ENCODE measurements around the gene AHCTF1.
"Not testable (repeated sequence)": the region's sequence is repeated elsewhere in the genome, so short reads cannot be mapped to it uniquely, and the experiment has no call there.

AHCTF1 gene

GRCh38 chr1:246923482-246923881, 8.3 kb downstream of the AHCTF1 start:
- no peak for DNase-seq (ENCODE audit: low read depth in 2 of 2)

DNA sequence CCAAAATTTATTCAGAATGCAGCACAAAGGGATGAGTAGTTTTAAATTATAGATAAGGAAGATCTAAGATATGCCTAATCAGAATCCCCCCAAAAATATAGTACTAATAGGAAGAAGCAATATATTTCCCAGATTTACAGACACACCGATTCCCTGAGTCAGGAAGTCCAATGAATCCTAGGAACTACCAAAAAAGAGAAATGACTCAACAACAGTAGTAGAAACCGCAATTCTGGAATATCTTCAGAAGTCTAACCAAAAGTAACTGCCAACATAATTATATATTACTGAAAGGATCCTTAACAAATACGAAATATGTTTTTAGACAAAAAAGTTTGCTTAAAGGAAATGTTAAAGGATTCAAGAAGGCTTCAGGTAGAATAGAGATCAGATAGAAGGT, 10.3 kb downstream of the AHCTF1 start:
- no peak for DNase-seq (ENCODE audit: low read depth in 2 of 2)

GRCh38 chr1:246919902-246920301, 11.8 kb downstream of the AHCTF1 start:
- DNase-seq (ENCODE audit: low read depth in 2 of 2), result no peak

DNA sequence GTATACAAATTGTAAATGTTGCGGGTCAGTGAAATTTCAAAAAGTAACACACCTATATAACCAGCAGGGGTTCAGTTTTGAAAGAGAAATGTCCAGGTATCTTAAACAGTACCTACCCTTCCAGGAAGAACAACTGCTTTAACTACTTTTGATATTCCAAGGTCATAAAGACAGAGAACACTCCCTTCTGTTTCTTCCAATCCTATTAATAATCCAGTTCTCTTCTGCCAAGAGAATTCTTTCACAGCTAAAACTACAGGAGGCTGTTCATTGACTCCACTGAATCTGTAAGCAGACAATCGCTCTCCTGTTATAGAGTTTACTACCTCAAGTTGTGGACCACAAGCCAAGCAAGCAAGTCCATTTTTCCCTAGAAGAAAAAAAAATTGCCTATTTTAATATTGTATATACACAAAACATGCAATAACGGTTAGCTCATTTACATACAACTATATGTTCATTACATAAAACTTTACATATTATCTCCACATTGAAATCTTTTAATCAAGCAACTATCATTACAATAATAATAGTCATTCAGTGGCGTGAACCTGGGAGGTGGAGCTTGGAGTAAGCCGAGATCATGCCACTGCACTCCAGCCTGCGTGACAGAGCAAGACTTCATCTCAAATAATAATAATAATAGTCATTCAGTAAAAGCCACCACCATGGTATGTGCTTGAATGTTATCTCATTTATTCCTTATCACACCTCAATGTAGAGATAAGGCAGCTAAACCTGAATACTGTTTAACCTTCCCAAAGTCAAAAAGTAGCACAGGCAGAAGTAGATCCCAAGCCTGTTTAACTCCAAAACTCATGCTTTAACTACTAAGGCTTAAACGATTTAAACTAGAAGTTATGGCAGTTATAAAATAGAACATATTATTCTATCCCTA, 15.5 kb downstream of the AHCTF1 start:
- not testable (repeated sequence) for DNase-seq (ENCODE audit: low read depth in 2 of 2)

DNA sequence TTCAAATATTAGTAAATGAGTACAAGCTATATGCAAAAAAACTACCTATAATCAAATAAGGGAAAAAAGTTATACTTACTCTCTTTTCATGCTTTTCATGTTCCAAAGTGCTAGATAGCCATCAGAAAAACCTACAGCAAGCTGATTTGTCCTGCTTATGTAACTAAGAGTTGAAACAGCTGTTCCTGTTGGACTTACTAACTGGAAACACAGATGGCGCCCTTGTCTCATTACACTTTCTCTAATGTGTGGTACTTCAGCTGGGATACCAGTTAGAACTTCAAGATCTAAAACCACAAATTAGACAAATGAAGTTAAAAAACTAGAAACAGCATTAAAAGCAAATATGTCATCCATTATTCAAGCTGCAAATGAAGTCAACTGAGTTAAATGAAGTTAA, 24.3 kb downstream of the AHCTF1 start:
- no peak for DNase-seq (ENCODE audit: low read depth in 2 of 2)

GRCh38 chr1:246906833-246907232, 24.9 kb downstream of the AHCTF1 start:
- no peak for DNase-seq (ENCODE audit: low read depth in 2 of 2)

GRCh38 chr1:246901874-246902273, 29.9 kb downstream of the AHCTF1 start:
- DNase-seq (ENCODE audit: low read depth in 2 of 2), result no peak

DNA sequence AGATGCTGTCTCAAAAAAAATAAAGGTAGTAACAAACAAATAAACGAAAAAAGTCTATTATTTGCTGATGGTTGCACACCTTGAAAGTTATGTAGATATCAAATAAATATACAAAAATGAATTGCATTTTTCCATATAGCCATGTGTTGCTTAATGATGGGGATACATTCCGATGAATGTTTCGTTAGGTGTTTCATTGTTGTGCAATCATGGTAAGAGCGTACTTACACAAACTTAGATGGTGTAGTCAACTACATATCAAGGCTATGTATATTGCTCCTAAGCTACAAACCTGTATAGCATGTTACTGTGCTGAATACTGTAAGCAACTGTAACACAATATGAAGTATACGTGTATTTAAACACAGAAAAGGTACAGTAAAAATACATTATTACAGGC, 34.4 kb downstream of the AHCTF1 start:
- no peak for DNase-seq (ENCODE audit: low read depth in 2 of 2)

DNA sequence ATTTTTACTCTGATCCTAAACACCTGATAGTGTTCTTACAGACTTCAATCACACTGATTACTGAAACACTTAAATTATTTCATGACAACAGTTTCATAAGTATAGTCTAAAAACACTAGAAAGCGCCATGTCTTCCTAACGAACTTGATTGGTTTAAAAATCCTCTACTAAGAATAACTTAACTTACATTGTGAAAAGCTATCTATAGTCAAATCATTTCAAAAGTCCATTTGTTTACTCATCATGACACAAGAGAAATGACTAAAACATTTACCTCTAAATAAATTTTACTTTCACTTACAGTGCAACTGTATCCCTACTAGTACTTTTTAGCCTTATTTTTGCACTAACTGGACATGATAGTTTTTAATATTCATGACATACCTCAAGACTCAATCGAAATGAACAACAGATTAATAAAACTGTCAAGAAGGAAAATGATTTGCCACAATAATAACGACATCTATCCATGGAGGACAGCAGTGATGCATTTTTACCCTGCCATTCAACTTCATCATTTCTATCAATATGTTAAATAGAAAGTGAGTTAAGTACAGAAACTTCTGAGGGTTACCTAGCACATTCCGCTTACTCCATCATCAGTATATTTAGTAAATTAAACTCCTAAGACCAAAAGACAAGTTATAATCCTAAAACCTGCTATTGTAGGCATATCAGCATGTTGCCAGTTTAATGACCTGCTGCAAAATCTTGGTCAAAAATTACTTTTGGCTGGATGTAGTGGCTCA, 38.4 kb downstream of the AHCTF1 start:
- DNase-seq (ENCODE audit: low read depth in 2 of 2), result no peak

DNA sequence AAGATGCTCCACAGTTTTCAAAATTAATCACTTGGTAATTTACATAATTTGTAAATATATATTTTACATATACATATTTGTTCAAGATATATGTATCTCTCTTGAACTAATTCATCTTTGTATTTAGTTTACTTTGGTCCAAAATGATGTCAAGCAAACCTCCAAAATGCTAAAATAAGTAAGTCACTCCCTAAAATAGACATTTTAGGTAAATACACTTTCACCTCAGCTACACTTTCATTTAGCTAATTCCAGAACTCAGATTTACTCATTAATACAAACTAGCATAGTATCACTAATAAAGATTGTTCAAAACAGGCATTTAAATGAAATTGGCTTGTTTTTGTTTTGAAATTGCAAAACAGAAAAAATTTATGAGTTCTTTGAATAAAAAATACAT, 40.6 kb downstream of the AHCTF1 start:
- no peak for DNase-seq (ENCODE audit: low read depth in 2 of 2)

GRCh38 chr1:246888522-246888921, 43.2 kb downstream of the AHCTF1 start:
- DNase-seq (ENCODE audit: low read depth in 2 of 2), result no peak

DNA sequence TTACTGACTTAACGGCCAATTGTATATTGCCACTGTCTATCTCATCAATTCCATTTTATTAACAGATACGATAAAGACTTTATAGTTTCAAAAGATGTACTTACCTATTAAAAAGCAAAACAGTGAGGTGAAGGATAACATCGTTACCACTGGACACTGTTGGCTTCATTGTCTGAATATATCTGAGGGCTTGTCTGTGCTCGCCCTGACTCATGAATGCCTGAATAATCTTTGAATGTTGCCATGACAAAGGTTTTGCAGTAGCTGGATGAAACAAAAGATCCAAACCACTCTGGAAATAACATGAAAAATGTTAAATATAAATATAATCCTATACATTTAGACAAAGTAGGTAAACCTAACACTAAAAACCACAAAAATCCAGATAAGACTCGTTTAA, 46.4 kb downstream of the AHCTF1 start:
- not testable (repeated sequence) for DNase-seq (ENCODE audit: low read depth in 2 of 2)

GRCh38 chr1:246878551-246878950, 53.2 kb downstream of the AHCTF1 start:
- no peak for DNase-seq (ENCODE audit: low read depth in 2 of 2)

- DNase-seq (ENCODE audit: low read depth in 2 of 2), result no peak
Observed at GRCh38 chr1:246876431-246876830, 55.3 kb downstream of the AHCTF1 start.

DNA sequence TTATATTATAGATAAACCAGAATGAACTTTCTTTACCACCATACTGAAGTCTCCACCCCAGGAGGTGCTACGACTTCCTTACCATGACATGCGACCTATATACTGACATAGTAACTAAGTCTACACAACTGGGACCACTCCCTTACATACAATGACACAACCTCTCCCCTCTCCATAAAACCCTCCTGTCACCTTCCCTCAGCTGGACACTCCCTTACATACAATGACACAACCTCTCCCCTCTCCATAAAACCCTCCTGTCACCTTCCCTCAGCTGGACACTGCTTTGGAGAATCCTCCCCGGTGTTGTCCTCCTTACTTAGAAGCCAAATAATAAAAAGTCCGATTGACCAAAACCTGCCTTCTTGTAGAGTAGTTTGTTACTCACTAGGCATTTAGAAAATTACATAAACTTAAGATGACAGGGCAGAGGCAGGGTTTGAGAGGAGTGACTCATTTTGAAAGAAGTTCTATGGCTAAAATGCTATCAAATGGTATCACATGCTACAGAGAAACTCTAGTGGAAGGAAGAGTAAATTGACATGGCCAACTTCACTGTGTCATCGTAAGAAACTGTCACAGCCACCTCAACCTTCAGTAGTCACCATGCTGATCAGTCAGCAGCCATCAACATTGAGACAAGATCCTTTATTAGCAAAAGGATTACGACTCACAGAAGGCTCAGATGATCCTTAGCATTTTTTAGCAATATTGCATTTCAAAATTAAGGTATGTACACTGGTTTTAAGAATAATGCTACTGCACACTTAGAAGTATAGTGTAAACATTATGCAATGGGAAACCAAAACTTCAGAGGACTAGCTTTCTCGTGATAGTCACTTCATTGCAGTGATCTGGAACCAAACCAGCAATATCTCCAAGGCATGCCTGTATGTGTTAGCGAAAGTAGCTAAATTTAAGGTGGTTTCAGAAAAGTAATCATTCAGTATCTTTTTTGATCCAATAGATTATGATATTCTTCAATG, 56.4 kb downstream of the AHCTF1 start:
- peak in 1 of 2 donors; percentile 18 for DNase-seq (ENCODE audit: low read depth in 2 of 2)

GRCh38 chr1:246865921-246866320, 65.8 kb downstream of the AHCTF1 start:
- DNase-seq (ENCODE audit: low read depth in 2 of 2), result no peak

GRCh38 chr1:246863791-246864190, 68.0 kb downstream of the AHCTF1 start:
- not testable (repeated sequence) for DNase-seq (ENCODE audit: low read depth in 2 of 2)

GRCh38 chr1:246860401-246860800, 71.3 kb downstream of the AHCTF1 start:
- no peak for DNase-seq (ENCODE audit: low read depth in 2 of 2)

DNA sequence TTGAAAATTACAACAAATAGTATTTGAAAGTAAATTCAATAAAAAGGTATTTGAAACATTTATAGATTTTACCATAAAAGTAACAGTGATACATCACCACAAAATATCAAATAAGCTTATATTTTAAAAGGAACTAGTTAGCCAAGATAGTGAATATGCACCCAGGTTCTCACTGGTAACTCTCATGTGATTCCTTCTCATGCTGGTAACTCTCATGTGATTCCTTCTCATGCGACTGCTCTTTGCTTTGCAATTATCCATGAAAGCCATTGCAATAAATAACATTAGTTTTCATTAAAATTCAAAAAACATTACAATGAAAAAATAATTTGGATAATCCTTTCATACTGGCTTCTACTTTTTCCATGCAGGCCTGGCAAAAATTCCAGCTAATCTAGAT, 75.4 kb downstream of the AHCTF1 start:
- DNase-seq (ENCODE audit: low read depth in 2 of 2), result no peak

- not testable (repeated sequence) for DNase-seq (ENCODE audit: low read depth in 2 of 2)
Observed at GRCh38 chr1:246850640-246851039, 81.1 kb downstream of the AHCTF1 start.

DNA sequence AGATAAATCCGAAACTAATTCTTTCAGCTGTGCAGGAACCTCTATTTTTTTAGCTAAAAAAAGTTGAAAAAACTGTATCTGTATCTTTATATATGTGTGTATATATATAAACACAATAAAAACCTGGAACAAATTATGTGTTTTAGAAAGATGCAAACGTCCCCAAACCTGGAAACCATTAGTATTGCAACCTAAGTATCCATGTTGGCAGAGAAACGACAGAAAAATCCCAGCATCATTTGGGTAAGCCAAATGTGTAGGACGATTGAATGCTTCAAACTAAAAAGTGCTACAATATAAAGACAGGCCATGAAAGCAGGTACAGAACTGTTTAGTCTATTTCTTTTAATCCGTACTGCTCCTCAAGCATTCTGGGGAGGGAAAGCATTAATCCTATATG, 87.9 kb downstream of the AHCTF1 start:
- no peak for DNase-seq (ENCODE audit: low read depth in 2 of 2)

- DNase-seq (ENCODE audit: low read depth in 2 of 2), result not testable (repeated sequence)
Observed at GRCh38 chr1:246840761-246841160, 91.0 kb downstream of the AHCTF1 start.

Data from stimulated activated CD8-positive, alpha-beta memory T cell treated with anti-CD3 and anti-CD28 coated beads, Interleukin-15, amount 100 ng/mL, for 48 hours (primary cell).